HEK293 (cell line): Measurements from ENCODE around the gene SSU72.

Source experiments
- CTCF ChIA-PET: fragments of 350-600 bp; formaldehyde crosslinking; extraction: SDS; loops from one replicate; lab custom pipeline; 2021; ENCODE audit warnings: antibody characterized with exemption; lab: Yijun Ruan, JAX
- POLR2A ChIA-PET: fragments of 300-600 bp; formaldehyde crosslinking; extraction: SDS; loops from one replicate; lab custom pipeline; 2020; ENCODE audit warnings: antibody characterized with exemption, inconsistent platforms; lab: Yijun Ruan, JAX
- H3K27ac ChIP-seq: fragments of 200-500 bp; sonication (Bioruptor generic); 2 replicates; pipeline ENCODE4 v1.5.1; 2014; ENCODE audit warnings: low read depth, low read length, control low read depth, inconsistent platforms; ENCODE audit errors: extremely low read depth
- H3K36me3 ChIP-seq, 2 experiments: fragments of 200-500 bp in 1 of 2; sonication (Bioruptor generic) in 1 of 2; 1 replicate in 1 of 2; 2 replicates in 1 of 2; pipeline ENCODE4 v1.5.1; 2014 to 2017; ENCODE audit warnings: inconsistent platforms in 2 of 2, low read length in 2 of 2; ENCODE audit not compliant: control insufficient read depth in 2 of 2, insufficient read depth in 1 of 2
- H3K4me1 ChIP-seq: fragments of 200-500 bp; sonication (Bioruptor generic); 2 replicates; pipeline ENCODE4 v1.5.1; 2014; ENCODE audit warnings: mild to moderate bottlenecking, low read length, inconsistent platforms; ENCODE audit not compliant: control insufficient read depth, insufficient read depth
- H3K4me3 ChIP-seq: 2 replicates; pipeline ENCODE4 v1.5.1; 2011; ENCODE audit warnings: low read depth, mild to moderate bottlenecking, control low read depth, low read length, moderate library complexity
- H3K9me3 ChIP-seq: fragments of 200-500 bp; sonication (Bioruptor generic); 2 replicates; pipeline ENCODE4 v1.5.1; 2014; ENCODE audit warnings: low read depth, low read length, inconsistent platforms; ENCODE audit not compliant: control insufficient read depth, insufficient read depth
- BCL11A ChIP-seq: fragments of 450-650 bp; formaldehyde crosslinking; IDR thresholded peaks from 2 replicates; pipeline ENCODE4 v1.5.1; 2016; ENCODE audit warnings: low read depth, missing biosample characterization, missing genetic modification characterization
- MEIS1 ChIP-seq: sonication (generic); formaldehyde crosslinking; IDR thresholded peaks from 2 replicates; pipeline ENCODE4 v1.8.1; 2022; ENCODE audit warnings: missing genetic modification reagents, mild to moderate bottlenecking, borderline replicate concordance
- PRDM1 ChIP-seq: fragments of 450-650 bp; formaldehyde crosslinking; IDR thresholded peaks from 2 replicates; pipeline ENCODE4; 2016; ENCODE audit warnings: missing biosample characterization, missing genetic modification characterization
- SCRT2 ChIP-seq: fragments of 450-650 bp; formaldehyde crosslinking; IDR thresholded peaks from 2 replicates; pipeline ENCODE4 v1.5.1; 2016; ENCODE audit warnings: missing biosample characterization, missing genetic modification characterization
- ZFHX2 ChIP-seq: fragments of 450-650 bp; formaldehyde crosslinking; conservative IDR thresholded peaks from 2 replicates; pipeline ENCODE4 v1.5.1; 2016; ENCODE audit warnings: missing biosample characterization, missing genetic modification characterization
- ZNF132 ChIP-seq: fragments of 450-650 bp; formaldehyde crosslinking; IDR thresholded peaks from 2 replicates; pipeline ENCODE4 v1.5.1; 2017; ENCODE audit warnings: missing biosample characterization, missing genetic modification characterization, borderline replicate concordance
- ZNF157 ChIP-seq: fragments of 450-650 bp; formaldehyde crosslinking; IDR thresholded peaks from 2 replicates; pipeline ENCODE4 v1.5.1; 2016; ENCODE audit warnings: missing biosample characterization, missing genetic modification characterization
- ZNF221 ChIP-seq: fragments of 450-650 bp; formaldehyde crosslinking; IDR thresholded peaks from 2 replicates; pipeline ENCODE4 v1.5.1; 2017; ENCODE audit warnings: missing biosample characterization, missing genetic modification characterization, borderline replicate concordance
- ZNF223 ChIP-seq: fragments of 450-650 bp; formaldehyde crosslinking; IDR thresholded peaks from 2 replicates; pipeline ENCODE4 v1.5.1; 2016; ENCODE audit warnings: missing biosample characterization, missing genetic modification characterization
- ZNF248 ChIP-seq: fragments of 450-650 bp; formaldehyde crosslinking; IDR thresholded peaks from 2 replicates; pipeline ENCODE4 v1.5.1; 2017; ENCODE audit warnings: missing biosample characterization, missing genetic modification characterization
- ZNF341 ChIP-seq: fragments of 450-650 bp; formaldehyde crosslinking; IDR thresholded peaks from 2 replicates; pipeline ENCODE4; 2016; ENCODE audit warnings: low read depth, missing biosample characterization, missing genetic modification characterization
- ZNF354C ChIP-seq: fragments of 450-650 bp; formaldehyde crosslinking; IDR thresholded peaks from 2 replicates; pipeline ENCODE4 v1.5.1; 2016; ENCODE audit warnings: missing biosample characterization, missing genetic modification characterization, low read depth, borderline replicate concordance
- ZNF585B ChIP-seq: fragments of 450-650 bp; formaldehyde crosslinking; IDR thresholded peaks from 2 replicates; pipeline ENCODE4 v1.5.1; 2016; ENCODE audit warnings: missing biosample characterization, missing genetic modification characterization
- ZNF600 ChIP-seq: fragments of 450-650 bp; formaldehyde crosslinking; IDR thresholded peaks from 2 replicates; pipeline ENCODE4 v1.5.1; 2016; ENCODE audit warnings: missing biosample characterization, missing genetic modification characterization
- ZNF664 ChIP-seq: fragments of 450-650 bp; formaldehyde crosslinking; IDR thresholded peaks from 2 replicates; pipeline ENCODE4 v1.5.1; 2016; ENCODE audit warnings: missing biosample characterization, missing genetic modification characterization
- ZNF777 ChIP-seq: fragments of 450-650 bp; formaldehyde crosslinking; IDR thresholded peaks from 2 replicates; pipeline ENCODE4 v1.5.1; 2017; ENCODE audit warnings: missing biosample characterization, missing genetic modification characterization, borderline replicate concordance
- TF ChIP-seq, protein P1 (sequence below): fragments of 450-650 bp; formaldehyde crosslinking; IDR thresholded peaks from 2 replicates; pipeline ENCODE4 v1.5.1; 2016; ENCODE audit warnings: missing biosample characterization, missing genetic modification characterization
- TF ChIP-seq, protein P2 (sequence below): fragments of 450-650 bp; formaldehyde crosslinking; IDR thresholded peaks from 2 replicates; pipeline ENCODE4 v1.5.1; 2016; ENCODE audit warnings: missing biosample characterization, missing genetic modification characterization

The SSU72 gene

DNA sequence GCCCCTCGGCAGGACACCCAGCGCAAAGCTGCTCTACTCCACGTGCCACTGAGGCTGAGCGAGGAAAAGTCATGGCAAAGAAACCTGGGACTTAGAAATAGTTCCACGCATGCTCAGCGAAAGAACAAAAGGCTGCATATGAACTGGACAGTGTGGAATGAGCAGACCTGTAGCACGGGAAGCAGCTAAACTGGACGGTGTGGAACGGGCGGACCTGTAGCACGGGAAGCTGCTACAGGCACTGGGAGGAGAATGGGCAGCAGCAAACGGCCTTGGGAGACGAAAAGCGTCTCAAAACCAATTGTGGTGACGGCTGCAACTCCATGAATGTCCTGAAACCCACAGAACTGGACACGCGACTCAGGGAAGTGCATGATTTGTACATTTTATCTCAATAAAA, 15.6 kb downstream of the SSU72 start:
- ChIA-PET POLR2A (interaction anchor here (0.6 kb wide), 1 partner anchor 28 kb away, joined by 3 read pairs; no protein-coding TSS in a partner anchor), CTCF (no interaction called here)
- no peak for TF ChIP-seq BCL11A (tag by site-specific recombination)
- TF ChIP-seq SCRT2, result peak; percentile 19; the same call in 1 of the 2 replicates
- TF ChIP-seq ZNF157 (tag by site-specific recombination), result no peak
- TF ChIP-seq ZNF777 (tag by site-specific recombination), result no peak
- no peak for TF ChIP-seq ZNF221 (tag by site-specific recombination)
- TF ChIP-seq ZNF223, result no peak
- no peak for TF ChIP-seq MEIS1 (CRISPR knock-in tag)
- TF ChIP-seq ZNF132, result no peak
- Histone ChIP-seq H3K36me3 (peaks cover 7 to 73% of the 10 kb centered on the region in 2 experiments; a peak in 2 of 3 replicates), H3K4me3 (no peak overlapping the region), H3K9me3 (no peaks in the 10 kb centered on the region), H3K4me1 (no peaks in the 10 kb centered on the region; the same call in 1 of the 2 replicates), H3K27ac (no peak overlapping the region)

- no peak overlapping the region for H3K27ac ChIP-seq
- H3K4me1 ChIP-seq, result no peaks in the 10 kb centered on the region; the same call in 1 of the 2 replicates
- ChIA-PET CTCF (interaction anchor here (0.7 kb wide), 1 partner anchor 40 kb away, joined by 5 read pairs; no protein-coding TSS in a partner anchor), POLR2A (interaction anchor here (0.6 to 0.7 kb wide), 2 partner anchors 28 to 62 kb away, joined by 3 read pairs; no protein-coding TSS in a partner anchor)
- peaks cover 6 to 72% of the 10 kb centered on the region in 2 experiments; a peak in 2 of 3 replicates for H3K36me3 ChIP-seq
- 0 out of 2 replicates have a peak, but pooled peaks have one; percentile 28 for TF ChIP-seq ZNF600 (tag by site-specific recombination)
- no peak for TF ChIP-seq ZFHX2 (tag by site-specific recombination)
- no peak for TF ChIP-seq ZNF248 (tag by site-specific recombination)
- TF ChIP-seq ZNF341 (tag by site-specific recombination), result no peak
- peak; percentile 56 for TF ChIP-seq PRDM1
- TF ChIP-seq, protein P1, sequence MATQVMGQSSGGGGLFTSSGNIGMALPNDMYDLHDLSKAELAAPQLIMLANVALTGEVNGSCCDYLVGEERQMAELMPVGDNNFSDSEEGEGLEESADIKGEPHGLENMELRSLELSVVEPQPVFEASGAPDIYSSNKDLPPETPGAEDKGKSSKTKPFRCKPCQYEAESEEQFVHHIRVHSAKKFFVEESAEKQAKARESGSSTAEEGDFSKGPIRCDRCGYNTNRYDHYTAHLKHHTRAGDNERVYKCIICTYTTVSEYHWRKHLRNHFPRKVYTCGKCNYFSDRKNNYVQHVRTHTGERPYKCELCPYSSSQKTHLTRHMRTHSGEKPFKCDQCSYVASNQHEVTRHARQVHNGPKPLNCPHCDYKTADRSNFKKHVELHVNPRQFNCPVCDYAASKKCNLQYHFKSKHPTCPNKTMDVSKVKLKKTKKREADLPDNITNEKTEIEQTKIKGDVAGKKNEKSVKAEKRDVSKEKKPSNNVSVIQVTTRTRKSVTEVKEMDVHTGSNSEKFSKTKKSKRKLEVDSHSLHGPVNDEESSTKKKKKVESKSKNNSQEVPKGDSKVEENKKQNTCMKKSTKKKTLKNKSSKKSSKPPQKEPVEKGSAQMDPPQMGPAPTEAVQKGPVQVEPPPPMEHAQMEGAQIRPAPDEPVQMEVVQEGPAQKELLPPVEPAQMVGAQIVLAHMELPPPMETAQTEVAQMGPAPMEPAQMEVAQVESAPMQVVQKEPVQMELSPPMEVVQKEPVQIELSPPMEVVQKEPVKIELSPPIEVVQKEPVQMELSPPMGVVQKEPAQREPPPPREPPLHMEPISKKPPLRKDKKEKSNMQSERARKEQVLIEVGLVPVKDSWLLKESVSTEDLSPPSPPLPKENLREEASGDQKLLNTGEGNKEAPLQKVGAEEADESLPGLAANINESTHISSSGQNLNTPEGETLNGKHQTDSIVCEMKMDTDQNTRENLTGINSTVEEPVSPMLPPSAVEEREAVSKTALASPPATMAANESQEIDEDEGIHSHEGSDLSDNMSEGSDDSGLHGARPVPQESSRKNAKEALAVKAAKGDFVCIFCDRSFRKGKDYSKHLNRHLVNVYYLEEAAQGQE (tag by site-specific recombination), result peak; percentile 29; the same call in 1 of the 2 replicates
- TF ChIP-seq, protein P2, sequence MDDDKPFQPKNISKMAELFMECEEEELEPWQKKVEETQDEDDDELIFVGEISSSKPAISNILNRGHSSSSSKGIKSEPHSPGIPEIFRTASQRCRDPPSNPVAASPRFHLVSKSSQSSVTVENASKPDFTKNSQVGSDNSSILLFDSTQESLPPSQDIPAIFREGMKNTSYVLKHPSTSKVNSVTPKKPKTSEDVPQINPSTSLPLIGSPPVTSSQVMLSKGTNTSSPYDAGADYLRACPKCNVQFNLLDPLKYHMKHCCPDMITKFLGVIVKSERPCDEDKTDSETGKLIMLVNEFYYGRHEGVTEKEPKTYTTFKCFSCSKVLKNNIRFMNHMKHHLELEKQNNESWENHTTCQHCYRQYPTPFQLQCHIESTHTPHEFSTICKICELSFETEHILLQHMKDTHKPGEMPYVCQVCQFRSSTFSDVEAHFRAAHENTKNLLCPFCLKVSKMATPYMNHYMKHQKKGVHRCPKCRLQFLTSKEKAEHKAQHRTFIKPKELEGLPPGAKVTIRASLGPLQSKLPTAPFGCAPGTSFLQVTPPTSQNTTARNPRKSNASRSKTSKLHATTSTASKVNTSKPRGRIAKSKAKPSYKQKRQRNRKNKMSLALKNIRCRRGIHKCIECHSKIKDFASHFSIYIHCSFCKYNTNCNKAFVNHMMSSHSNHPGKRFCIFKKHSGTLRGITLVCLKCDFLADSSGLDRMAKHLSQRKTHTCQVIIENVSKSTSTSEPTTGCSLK (tag by site-specific recombination), result no peak
- no peak for TF ChIP-seq ZNF664 (tag by site-specific recombination)
- no peak for TF ChIP-seq ZNF354C (tag by site-specific recombination)
- TF ChIP-seq ZNF585B (tag by site-specific recombination), result no peak
- no peaks in the 10 kb centered on the region for H3K9me3 ChIP-seq
- no peak overlapping the region for H3K4me3 ChIP-seq
These were observed 16.1 kb downstream of the SSU72 start for GRCh38 chr1:1558591-1558990.
